HG03457 (cell line): ENCODE results near the gene RLF.

ENCODE experiments used
- ATAC-seq: cut with Tn5 transposase; IDR thresholded peaks from one replicate; pipeline ENCODE4 v1.9.1; 2021; ENCODE audit warnings: moderate number of reproducible peaks; ENCODE audit not compliant: unreplicated experiment

Gene RLF

DNA sequence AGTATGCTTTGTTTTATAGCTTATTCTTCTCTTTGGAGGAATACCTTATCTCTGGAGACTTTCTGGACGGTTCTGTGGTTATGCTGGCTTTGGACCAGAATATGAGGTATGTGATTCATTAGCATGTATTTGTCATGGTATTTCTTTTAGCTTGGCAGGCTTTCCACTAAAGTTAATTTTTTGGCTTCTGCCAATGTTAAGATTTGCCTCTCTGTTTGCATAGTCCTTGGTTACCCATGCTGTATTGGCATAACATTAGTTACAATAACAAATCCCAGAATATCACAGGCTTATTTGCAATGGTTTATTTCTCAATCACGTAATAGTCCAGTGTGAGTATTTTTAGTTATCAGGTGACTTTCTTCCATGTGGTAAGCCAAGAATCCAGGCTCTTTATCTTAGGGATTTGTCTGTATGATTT, 106.6 kb downstream of the RLF start:
- no peak for ATAC-seq

DNA sequence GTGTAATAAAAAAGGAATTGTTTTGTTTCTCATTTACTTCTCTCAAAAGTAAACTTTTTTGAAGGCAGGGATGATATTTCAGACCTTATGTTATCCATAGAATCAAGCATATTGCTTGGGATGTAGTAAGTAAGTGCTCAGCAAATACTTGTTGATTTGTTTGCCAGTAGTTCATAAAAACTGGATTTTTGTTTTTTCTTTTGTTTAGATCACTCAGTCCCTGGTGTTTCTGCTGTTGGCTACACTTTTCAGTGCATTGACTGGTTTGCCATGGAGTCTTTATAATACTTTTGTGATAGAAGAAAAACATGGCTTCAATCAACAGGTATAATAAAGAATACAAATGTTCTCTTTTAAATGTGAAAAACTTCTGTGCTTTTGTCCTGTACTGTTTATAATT, 107.0 kb downstream of the RLF start:
- no peak for ATAC-seq

DNA sequence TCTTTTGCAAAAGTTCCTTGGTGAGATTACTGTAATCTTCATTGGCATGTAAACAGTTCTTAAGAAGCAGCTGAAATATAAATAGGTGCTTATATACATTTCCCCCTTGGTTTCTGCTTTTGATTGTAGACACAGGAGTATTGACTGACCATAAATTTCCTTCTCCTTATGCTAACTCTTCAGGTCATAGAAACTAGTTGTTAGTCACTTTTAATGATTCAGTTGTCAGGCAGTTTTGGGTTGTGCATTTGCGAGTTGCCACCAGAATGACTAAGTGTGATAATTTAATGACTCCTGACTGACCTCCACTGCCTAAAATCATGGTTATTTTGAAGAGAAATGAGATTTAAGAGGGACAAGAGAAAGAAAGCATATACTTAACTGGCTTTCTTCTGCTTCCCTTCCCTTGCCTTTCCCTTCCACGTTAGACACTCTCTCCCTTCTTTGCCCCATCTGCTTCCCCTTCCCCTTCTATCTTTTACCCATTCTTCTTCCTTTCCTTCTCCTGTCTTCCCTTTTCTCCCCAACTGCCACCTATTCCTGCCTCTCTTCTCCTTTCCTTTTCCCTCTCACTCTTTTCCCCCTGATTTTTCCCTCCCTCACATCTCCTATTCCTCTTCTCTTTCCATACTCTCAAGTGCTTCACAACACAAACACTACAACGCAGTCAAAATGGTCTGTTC, 109.1 kb downstream of the RLF start:
- ATAC-seq: no peak

DNA sequence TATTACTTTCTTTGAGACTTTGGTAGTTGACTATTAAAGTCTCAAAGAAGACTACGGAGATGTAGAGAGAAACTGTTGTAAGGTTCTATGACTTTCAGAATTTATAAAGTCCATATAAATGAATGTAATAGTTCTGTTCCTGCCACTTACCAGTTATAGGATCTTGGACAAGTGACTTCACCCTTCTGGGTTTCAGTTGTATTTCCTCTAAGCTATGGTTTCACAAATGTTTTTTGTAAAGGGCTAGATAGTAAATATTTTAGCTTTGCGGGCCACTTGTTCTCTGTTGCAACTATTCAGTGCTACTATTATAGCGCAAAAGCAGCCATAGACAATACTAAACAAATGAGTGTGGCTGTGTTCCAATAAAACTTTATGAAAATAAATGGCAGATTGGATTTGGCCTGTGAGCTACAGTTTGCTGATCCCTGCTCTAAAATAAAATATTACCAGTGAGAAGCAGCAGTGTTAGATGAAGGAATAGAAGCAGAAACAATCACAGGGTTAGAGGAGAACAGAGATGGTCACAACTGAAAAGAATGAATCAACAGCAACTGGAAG, 111.5 kb downstream of the RLF start:
- ATAC-seq: no peak

DNA sequence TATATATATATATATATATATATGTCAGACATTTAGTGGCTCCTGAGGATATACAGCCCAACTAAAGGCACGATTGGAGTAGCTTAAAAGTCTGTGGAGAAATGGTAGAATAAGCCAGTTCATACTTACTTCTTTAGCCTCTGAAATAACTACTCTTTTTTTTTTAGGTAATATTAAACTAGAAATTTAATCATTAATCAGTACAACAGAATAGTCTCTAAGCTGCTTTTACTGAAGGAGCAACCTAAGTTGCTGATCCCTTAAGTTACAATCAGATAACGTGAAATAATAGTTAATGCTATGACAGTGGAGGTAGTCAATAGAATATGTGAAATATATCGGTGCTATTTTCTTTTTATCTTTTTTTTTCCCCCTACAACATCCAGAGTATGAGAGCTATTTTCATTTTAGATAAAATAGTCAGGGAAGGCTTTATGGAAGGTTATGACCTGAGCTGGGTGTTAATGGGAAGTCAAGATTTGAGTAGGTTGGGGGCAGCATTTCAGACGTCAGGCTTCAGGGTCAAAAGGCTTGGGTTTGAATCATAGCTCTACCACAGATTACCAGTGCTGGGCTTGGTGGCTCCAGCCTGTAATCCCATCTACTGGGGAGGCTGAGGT, 112.5 kb downstream of the RLF start:
- no peak for ATAC-seq

DNA sequence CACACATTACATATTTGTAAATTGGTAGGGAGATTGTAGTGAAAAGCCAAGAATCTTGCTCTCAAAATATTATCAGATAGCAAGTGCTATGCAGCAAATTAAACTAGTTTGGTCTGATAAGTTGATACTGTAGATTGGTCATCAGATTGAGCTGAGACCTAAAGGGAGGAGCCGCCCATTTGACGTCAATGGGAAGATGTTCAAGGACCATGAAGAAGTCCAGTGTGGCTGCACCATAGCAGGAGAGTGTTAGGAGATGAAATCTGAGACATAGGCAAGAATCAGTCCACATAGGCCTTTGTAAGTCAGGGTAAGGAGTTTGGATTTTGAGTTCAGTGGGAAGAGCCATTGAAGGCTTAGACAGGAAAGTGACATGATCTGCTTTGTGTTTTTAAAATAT, 113.1 kb downstream of the RLF start:
- ATAC-seq: no peak

DNA sequence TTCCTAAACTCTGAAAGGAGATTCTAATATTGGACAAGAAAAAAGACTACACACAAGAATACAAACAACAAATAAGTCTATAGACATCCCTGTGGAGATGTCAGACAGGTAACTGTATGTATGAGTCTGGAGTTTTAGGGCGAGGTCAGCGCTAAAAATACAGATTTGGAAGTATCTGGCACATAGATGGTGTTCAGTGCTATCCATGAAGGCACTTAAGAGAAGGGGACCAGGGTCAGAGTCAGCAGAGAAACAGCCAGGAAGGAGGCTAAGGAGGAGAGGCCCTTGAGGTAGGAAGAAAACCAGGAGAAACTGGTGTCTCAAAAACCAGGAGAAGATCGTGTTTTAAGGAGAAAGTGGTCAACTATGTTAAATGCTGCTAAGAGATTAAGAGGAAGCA, 114.9 kb downstream of the RLF start:
- ATAC-seq: no peak

DNA sequence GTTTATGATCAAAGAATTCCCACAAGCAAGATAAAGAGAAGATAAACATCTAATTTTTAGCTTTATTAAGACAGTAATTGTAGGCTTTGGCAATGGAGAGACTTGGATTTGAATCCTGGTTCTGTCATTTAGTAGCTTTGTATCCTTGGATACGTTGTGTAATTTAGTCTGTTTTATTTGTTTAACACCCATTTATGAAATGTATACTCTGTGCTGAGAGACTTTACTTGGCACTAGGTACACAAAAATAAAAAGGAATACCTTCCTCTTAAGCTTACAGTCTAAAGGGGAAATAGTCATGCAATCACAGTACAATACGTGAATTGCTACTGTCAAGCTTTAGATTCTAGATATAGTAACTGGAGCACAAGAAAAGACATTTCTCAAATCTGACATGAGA, 120.7 kb downstream of the RLF start:
- ATAC-seq: no peak
